GM18870 (cell line): ENCODE measurements around the gene SLCO3A1.

Experiments used
- ATAC-seq: cut with Tn5 transposase; IDR thresholded peaks from one replicate; pipeline ENCODE4 v1.9.1; 2021; ENCODE audit warnings: moderate library complexity; ENCODE audit not compliant: unreplicated experiment

SLCO3A1 gene

DNA sequence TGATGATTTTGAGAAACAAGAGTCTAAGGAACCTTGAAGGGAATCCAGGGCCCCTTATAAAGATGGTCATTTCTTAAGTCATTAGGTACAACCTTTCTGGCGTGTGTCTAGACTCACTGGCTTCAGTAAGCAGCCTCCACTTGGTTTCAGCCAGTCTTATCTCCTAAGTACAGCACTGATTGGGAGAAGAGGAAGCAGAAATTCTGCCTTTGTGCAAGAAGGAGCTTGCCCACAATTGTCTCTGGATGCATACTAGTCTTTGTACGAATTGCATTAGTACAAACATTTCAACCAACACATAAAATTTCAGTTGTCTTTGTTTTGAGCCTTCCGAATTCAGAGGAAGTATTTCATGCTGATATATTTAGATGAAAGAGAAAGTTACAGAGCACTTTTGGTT, 139.4 kb downstream of the SLCO3A1 start:
- ATAC-seq = no peak

DNA sequence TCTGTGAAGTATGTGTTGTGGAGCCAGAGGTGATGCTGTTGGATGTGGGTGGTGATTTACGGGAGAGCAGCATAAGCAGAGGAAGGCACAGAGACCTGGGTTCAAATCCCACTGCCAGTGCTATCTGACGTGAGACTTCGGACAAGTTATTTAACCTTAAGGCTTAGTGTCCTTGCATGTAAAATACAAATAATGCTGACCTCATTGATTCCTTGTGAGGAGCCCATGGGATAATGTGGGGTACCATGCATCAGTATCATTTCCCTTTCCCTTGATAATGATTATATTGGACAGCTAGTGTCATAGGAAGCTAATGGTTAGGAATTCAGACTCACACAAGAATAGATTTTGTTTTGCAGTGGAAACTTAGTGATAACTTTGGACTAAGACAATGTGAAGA, 141.6 kb downstream of the SLCO3A1 start:
- ATAC-seq = no peak

DNA sequence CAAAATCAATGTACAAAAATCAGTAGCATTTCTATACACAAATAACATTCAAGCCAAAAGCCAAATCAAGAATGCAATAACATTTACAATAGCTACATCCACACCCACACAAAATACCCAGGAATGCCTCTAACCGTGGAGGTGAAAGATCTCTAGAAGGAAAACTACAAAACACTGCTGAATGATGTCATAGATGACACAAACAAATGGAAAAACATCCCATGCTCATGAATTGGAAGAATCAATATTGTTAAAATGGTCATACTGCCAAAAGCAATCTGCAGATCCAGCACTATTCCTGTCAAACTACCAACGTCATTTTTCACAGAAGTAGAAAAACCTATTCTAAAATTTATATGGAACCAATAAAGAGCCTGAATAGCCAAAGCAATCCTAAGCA, 143.7 kb downstream of the SLCO3A1 start:
- ATAC-seq = no peak

DNA sequence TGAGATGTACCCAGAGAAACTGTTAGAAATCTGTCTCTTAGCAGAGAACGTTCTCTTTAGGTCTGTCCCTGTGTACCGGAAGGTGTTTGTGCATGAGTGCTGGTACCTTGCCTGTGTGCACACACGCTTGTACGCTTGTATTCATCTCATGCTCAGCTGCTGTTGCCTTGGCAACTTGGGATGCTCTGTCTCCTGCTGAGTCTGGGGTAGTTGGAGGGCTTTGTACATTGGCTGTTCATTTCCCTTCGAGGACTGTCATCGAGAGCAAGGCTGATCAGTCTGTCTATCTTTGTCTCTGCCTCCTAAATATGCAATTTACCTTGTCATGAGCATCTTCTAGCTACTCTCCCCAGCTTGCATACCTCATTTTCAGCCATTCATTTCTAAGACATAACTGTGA, 147.2 kb downstream of the SLCO3A1 start:
- ATAC-seq = no peak

DNA sequence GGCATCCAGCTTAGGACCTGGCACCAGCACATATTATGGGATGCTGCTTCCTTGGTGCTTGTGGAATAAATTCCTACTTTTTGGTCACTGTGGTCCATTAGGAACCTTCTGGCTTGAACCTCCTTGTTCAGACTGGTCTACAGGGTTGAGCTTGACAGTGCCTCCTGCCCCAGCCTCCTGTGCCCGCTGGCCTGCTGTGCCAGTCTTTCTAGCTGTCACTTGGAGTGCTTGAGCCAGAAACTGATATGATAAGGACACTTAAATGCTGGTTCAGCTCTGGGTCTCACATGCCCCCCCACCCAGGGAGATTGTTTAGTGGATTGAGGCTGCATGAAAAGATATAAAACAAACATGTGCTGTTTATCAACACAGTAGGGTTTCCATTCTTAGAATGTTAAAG, 147.8 kb downstream of the SLCO3A1 start:
- no peak for ATAC-seq

DNA sequence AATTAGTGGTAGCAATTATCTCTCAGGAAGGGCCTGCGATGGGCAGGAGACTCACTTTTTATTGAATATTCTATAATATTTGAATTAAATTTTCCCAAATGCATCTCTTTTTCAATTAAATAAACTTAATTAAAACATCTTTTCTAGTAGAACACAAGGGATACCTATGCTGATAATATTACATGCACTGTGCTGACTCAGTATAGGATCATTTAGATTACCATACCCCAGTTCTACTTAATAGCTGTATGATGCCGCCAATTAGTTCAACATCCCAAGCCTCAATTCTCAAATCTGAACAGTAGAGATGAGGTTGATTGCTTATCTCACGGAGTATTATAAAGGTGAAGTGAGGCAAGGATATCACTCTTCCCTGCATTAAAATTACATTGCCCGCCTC, 149.2 kb downstream of the SLCO3A1 start:
- no peak for ATAC-seq

DNA sequence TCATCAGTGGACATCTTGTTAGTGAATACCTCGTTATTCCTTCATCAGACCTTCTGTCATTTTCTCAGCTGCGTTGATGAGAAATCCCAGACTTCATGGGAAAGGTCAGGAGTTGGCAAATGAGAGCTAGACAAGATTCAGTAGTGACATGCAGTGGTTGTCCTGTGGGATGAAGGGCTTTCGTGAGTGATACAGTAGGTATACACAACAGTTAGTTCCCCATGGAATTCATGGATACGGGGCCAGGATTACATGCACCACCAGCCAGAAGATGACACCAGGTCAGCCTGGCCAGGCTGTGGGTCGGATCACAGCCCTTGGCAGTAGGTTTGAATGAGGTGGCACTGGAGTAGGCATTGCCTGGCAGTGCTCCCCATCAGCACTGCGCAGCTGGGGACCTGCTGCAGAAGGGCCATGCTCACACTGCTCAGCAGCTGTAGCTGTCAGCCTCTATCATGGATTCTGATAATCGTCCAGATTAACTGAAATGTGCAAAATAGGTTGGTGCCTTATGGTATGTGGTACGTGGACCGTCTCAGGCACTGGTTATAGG, 150.1 kb downstream of the SLCO3A1 start:
- no peak for ATAC-seq

DNA sequence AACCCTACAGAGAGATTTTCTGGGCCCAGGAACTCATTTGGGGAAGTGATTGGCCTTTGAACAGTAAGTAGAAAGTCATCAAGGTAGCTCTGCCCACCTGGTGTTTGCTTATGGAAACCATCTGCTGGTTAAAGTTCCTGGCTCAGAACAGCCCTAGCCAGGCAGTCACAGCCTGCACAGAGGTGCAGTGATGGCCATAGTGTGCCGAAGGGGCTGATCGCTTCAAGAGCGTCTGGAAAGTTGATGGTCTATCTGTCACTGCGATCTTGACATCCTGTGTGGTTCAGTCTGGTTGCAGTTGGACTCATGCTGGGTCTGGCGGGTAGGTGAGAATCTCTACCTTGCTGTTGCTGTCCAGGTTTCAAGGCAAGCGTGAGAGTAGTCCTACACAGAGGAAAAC, 151.6 kb downstream of the SLCO3A1 start:
- ATAC-seq = no peak

DNA sequence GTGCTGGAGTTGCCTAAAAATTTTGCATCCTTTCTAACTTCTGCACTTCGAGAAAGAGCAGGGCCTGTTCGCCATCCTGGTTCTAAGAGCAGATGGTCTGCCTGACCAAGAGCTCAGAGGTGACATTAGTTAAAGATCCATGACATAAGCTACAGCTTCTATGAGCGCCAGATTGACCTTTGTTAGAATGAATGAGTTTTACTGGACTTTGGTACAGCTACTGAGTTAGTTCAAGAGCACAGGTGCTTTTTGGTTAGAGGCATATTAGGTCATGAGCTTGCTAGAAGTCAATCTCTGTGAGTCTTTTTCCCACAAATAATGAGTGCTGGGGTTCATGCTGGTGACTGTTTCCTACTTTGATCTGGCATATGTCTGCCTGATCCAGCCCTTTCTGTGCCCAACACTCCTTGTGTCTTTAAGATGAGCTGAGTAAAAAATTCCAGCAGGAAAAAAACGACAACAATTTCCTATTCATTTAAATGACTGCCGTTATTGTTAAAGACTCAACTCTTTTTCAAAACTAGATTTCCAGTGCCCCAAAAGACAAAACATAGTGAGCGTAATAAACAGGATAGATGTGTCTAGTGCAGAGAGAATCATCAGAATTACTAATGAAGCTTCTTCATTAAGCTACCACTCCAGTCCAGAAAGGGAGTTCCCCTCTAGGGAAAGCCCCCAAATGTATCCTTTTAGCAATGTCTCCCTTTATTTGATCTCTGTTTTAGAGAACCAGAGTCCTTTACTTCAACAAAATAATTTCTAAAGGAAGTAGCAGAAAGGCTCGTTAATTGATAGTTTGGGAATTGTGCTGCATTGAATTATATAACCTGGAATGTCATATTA, 152.9 kb downstream of the SLCO3A1 start:
- ATAC-seq = no peak

DNA sequence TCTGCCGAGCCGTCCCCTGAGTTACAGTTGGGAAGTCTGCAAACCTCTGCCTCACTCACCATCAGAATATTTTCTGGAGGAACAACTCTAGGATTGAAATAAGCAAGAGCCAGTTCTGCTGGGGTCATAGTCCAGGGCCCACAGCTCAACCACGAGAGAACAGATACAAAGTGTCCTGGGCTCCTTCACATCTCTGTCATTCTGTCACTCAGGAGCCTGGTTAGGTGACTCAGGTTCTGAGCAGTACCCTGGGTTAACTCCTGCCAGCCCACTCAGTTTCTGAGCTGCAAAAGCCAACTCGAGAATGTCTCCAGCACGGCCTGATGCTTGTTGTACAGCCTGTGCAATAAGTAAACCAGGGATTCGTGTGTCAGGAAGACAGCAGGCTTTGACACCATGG, 155.7 kb downstream of the SLCO3A1 start:
- ATAC-seq = no peak

DNA sequence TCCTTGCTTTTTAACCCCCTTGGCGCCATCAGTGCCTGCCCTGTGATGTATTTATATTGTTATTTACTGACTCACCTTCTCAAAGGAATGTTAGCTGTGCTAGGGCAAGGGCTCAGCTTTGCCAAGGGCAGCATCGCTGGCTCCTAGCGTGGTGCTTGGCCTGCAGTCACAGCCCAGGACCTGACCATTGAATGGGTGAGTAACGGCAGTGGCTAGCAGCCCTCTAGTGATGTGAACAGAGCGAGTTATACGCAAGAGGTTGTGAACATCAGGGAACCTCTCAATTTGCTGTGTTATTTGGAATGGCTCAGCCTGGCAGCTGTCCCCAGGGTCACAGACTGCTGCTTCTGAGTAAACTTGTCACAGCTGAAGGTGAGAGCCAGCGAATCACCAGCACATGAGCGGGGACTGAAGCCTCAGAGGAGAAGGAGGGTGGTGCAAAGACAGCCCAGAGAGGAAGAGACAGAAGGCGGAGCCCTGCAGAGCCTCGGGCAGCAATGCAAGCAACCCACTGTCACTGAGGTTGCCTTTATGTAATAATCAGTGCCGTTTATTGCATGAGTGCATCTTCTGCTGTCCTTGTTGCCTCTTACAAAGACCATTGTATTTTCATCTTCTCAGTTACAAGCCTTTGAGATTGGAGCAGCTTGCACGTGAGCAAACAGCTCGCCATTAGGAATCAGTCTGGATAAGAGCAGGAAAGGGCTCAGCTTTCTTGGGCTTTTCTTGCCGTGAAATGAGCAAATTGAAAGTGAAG, 158.3 kb downstream of the SLCO3A1 start:
- ATAC-seq = no peak

DNA sequence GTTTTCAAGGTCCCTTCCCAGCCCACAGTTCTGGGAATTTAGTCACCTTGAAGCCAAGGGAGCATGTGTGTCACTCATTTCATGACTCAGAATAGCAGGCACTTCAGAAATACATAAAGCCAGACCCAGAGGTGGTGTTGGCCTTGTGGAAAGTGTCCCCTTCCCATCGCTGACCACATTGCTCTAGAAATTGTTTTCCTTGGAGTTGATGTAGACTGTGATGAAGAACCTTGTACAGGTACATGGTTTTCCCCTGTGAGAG, 158.8 kb downstream of the SLCO3A1 start:
- ATAC-seq = no peak

DNA sequence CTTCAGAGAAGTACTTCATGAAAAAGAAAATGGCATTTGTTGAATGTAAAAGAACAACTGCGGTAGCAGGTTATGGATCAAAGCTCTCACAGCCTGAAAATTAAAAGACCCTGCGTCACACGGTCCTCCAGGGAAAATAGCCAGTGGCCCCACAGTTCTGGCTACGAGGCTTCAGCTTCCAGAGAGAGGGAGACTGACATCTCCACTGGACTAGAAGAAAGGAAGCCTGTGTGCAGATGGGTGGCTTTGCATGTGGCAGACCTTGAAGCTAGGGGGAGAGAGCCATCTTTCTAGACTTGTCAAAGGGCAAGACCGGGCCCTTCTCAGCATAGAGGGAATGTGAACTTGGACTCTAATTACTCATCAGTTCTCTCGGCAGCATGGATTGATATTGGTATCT, 159.4 kb downstream of the SLCO3A1 start:
- no peak for ATAC-seq

DNA sequence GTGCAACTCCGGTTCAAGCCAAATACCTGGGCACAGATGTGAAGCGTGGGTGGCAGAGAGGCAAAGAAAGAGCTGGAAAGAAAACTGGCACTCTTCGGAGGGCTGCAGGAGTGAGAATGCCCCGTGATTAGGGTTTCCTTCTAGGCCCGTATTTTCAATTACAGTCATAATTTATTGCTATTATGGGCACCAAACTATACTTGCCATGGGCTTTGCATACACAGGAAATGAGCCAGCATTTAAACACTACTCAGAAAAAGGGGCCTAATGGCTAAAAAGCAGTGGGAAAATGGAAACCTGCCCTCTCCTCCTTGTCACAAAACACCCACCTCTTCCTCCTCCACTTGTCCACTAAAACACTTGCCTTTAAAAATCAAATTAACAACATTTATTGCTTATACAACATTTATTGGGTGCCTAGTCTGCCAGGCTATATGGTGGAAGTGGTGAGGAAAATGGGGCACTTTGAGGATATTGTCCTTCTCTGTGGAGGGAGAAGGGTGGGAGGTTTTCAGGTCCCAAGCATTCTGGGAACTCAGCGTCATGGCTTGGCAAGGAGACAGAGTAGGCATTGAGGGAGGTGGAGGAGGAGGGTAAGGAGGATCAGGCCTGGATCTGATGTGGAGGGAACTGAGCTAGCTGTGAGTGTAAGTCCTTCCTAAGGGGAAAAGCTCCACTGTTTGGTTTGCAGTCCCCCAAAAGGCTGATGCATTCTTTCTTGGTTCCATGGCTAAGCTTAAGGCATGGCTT, 160.9 kb downstream of the SLCO3A1 start:
- ATAC-seq = no peak

DNA sequence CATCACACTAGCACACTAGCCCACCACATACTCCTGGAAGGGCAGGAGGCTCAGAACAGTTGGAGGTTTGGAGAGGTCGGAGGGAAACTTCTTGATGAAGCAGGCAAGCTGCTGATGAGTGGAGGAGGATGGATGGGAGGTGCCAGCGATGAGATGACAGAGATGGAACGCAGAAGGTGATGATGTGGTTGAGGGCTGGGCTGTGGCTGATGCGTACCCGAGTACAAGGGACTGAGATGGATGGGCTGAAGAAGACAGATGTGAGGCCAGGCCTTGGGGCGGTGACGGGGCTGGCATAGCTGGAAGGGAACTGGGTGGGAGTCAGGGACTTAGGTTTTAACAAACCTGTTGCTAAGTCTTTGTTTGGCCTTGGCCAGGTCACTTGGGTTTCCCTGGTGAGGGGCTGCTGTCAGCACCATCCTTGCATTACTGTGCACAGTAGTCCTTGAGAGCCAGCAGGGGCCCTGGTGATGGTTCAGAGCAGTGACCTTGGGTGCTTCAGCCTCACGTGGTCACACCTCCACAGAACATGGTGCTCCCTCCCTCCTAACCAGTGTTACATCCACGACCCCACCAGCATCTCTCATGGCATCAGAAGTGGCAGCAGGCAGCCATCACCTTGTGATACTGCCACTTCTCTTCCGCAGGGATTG, 164.5 kb downstream of the SLCO3A1 start:
- ATAC-seq = no peak

DNA sequence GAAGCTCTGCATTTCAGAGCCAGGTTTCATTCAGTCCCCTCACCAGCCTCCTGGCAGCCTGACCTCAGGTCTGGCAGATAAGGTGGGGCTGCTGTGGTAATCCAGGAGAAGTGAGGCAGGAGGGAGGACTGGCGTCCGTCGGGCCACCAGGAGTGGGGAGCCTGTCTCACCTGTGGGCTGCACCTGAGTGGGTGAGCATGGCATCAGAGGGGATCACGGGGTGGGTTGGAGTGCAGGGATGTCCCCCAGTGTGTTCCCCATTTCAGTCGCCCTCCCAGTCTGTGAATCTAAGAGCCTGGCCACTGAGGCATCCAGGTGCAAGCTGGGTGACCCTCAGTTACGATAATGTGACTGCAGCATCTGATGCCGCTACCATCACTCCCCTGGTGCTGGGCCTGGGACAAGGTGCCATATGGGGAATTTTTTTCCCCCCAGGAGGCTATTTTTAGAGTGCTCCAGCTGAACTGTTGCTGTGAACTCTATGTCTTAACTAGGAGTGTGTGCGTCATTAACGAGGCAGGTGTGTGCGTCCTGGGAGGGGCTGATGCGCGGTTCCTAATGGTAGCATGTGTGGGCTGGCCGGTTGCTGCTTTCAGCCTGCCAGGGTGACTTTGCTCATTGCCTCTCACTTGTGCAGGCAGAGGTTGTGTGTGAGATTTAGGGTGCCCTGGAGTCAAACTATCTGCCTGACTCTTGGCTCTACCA, 165.2 kb downstream of the SLCO3A1 start:
- no peak for ATAC-seq

DNA sequence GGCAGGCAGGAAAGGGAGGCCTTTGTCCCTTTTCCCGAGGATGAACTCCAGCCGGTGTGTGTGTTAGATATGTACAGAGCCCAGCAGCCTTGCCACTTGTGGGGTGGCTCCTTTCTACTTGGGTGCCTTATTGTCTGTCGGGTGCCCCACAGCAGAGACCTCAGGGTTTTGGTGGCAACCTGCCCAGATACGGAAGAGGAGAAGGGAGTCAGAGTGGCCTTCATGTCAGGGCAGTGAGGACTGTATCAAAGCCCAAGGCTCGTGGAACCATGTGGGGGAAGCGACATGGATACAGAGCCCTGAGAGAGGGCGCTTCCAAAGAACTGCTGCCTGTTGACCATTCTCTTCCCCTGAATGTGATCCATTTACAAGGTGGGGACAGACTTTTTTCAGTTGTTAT, 166.2 kb downstream of the SLCO3A1 start:
- ATAC-seq = no peak

DNA sequence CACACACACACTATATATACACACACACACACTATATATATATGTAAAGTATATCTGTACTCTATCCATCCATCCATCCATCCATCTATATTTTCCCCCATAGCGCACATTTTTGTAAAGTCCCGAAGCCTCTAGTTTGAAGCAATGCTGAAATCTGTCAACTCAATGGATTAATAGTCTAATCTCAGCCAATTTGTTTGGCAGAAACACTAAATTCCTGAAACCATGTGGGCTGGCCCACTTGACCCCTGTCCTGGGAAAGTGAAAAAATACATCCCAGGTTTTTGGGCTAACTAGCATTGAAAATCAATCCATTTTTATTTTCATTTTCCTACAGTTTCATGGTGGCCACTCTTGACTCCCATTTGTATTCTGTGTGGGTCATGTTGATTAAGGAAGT, 166.7 kb downstream of the SLCO3A1 start:
- ATAC-seq = no peak

DNA sequence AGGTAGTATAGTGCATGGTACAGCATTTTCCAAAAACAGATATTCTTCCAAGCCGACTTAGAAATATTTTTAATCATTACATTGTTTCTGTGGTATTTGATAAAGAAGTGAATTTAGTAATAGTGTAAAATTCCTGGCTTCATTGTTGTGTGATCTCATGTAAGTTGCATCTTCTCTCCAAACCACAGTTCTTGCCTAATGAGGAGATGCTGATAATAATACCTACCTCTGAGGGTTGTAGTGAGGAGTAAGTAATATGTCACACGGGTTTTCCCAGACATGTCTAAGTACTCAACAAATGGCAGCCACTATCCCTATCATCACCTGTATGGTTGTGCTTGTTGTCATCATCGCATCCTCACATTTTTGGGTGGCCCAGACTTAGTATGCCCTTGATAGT, 167.3 kb downstream of the SLCO3A1 start:
- ATAC-seq = no peak

DNA sequence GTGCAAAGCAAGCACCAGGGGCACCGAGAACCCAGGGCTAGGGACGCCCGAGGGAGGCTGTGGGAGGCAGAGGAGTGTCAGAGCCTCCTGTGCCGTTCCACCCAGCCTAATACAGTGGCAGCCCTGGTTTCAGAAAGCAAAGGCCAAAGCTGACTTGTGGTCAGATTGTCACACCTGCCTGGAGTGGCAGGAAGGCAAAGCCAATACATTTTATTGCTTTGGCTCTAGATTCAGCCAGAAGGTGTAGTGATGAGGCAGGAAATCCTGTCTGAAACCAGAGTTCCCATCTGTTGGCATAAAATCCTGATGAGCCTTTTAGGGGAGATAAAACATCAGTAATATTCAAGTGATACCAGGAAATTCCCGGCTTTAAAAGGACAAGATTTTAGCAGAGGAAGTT, 168.3 kb downstream of the SLCO3A1 start:
- ATAC-seq = no peak

DNA sequence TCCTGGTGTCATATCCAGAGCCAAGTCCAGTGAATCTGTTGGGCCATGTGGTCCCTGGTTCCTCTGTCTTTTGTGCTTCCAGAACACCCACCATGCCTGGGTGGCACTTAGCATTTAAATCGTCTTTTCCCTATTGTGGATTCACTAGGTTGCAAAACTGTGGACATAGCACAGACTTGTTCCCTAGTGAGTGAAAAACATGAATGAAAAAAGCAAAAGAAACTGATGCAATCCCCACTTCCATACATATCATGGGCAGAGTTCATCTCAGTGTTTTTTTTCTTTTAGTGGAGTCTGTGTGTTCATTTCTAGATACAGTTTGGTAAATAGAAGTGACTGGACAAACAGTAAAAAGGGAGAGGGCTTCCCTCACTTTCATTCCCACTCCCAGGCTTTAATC, 170.5 kb downstream of the SLCO3A1 start:
- no peak for ATAC-seq
